SJCRH30 (cell line): ENCODE results near the gene HELB. TPM values are rescaled to one million over a fixed set of nuclear protein-coding genes. Genes with fewer than 3 reads are reported as not detected.

ENCODE experiments used
- DNase-seq, 2 experiments: peaks; one replicate each; pipeline ENCODE4 v3.0.0-alpha.2; 2015 to 2020
- H3K27ac ChIP-seq: fragments of 250-450 bp; sonication (Bioruptor Pico); 2 replicates; pipeline ENCODE4 v1.5.1; 2020; ENCODE audit warnings: mild to moderate bottlenecking, moderate library complexity
- H3K27me3 ChIP-seq: fragments of 250-450 bp; sonication (Bioruptor Pico); 2 replicates; pipeline ENCODE4 v1.5.1; 2020; ENCODE audit warnings: mild to moderate bottlenecking, moderate library complexity
- H3K36me3 ChIP-seq: fragments of 250-450 bp; sonication (Bioruptor Pico); 2 replicates; pipeline ENCODE4 v1.5.1; 2020; ENCODE audit warnings: mild to moderate bottlenecking, moderate library complexity
- H3K4me1 ChIP-seq: fragments of 250-450 bp; sonication (Bioruptor Pico); 2 replicates; pipeline ENCODE4 v1.5.1; 2020; ENCODE audit warnings: mild to moderate bottlenecking, moderate library complexity
- H3K4me3 ChIP-seq: fragments of 250-450 bp; sonication (Bioruptor Pico); 2 replicates; pipeline ENCODE4 v1.5.1; 2020; ENCODE audit warnings: mild to moderate bottlenecking, moderate library complexity
- H3K9me3 ChIP-seq: fragments of 250-450 bp; sonication (Bioruptor Pico); replicated peaks from 2 replicates; pipeline ENCODE4 v1.5.1; 2020; ENCODE audit warnings: mild to moderate bottlenecking, moderate library complexity
- total RNA-seq: library from RNA; depleted of rRNA; stranded (reverse); fragments of >200 nt; shearing (Covaris generic); gene quantifications from 2 replicates; pipeline ENCODE4 v1.2.3, GENCODE V29; 2014

The HELB gene
- total RNA-seq, 1 experiment from 2014 or later = 20.4 TPM

- Histone ChIP-seq H3K9me3 (no peaks in the 10 kb centered on the region), H3K27ac (no peak overlapping the region), H3K4me3 (no peak overlapping the region), H3K4me1 (no peaks in the 10 kb centered on the region), H3K36me3 (peaks cover 32% of the 10 kb centered on the region), H3K27me3 (no peaks in the 10 kb centered on the region)
- DNase-seq = no peak
These were observed 18.7 kb downstream of the HELB start for GRCh38 chr12:66320996-66321395.

DNA sequence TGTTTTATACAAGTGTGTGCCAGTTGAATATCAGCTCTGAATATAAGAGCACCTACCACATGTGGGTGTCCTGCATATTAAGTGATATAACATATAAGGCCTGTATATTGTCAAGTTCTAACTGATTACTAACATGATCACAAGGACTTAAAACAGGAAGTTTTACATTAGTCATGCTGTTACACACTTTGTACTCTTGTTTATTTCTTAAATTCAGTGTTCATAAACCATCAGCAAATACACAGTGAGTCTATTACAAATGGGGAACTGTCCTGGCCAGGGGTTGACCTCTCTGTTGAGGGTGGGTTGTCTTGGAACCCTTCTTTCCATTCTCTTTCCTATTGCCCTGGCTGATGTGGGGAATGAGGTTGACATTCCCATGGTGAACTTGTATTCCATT, 19.1 kb downstream of the HELB start:
- H3K36me3 ChIP-seq = peaks cover 31% of the 10 kb centered on the region
- no peaks in the 10 kb centered on the region for H3K4me1 ChIP-seq
- no peaks in the 10 kb centered on the region for H3K9me3 ChIP-seq
- H3K27me3 ChIP-seq = no peaks in the 10 kb centered on the region
- no peak overlapping the region for H3K27ac ChIP-seq
- H3K4me3 ChIP-seq = no peak overlapping the region
- no peak for DNase-seq

DNA sequence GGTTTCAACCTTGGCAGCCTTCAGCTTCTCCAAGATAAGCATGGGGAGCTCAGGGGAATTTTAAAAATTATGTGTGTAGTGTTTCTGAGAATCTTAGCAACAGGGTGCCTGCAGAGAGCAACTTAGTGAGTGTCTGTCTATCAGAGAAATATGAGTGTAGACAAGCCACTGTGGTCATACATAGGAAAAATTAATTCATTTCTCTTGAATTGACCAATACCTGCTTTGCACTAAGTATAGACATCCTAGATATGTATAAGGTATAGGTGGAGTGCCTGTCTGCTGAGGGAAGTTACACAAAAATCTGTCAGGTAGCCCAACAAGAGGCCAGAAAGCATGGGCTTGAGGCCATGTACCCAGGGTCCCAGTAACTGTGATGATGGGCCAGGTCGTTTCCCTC, 20.7 kb downstream of the HELB start:
- Histone ChIP-seq H3K4me1 (no peaks in the 10 kb centered on the region), H3K36me3 (peaks cover 34% of the 10 kb centered on the region), H3K27me3 (no peaks in the 10 kb centered on the region), H3K4me3 (no peak overlapping the region), H3K9me3 (no peaks in the 10 kb centered on the region), H3K27ac (no peak overlapping the region)
- no peak for DNase-seq

GRCh38 chr12:66329941-66330340, 27.6 kb downstream of the HELB start:
- Histone ChIP-seq H3K27me3 (no peaks in the 10 kb centered on the region), H3K9me3 (no peaks in the 10 kb centered on the region), H3K36me3 (peaks cover 11% of the 10 kb centered on the region; the same call in 1 of the 2 replicates), H3K4me1 (no peaks in the 10 kb centered on the region), H3K4me3 (no peak overlapping the region), H3K27ac (no peak overlapping the region)
- no peak for DNase-seq

DNA sequence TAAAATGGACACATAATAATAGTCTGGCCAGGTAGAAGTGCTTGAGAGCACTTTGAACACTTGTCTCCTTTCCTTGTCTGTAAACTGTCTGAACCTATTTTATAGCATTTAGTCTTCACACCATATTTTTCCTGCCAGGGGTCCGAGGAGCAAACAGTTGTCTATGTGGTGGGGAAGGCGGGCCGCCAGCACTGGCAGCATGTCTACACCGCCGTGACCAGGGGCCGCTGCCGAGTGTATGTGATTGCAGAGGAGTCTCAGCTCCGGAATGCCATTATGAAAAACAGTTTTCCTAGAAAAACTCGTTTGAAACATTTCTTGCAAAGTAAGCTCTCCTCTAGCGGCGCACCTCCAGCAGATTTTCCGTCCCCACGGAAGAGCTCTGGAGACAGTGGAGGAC, 28.7 kb downstream of the HELB start:
- DNase-seq = no peak
- Histone ChIP-seq H3K27ac (no peak overlapping the region), H3K27me3 (no peaks in the 10 kb centered on the region), H3K4me1 (no peaks in the 10 kb centered on the region), H3K36me3 (peaks cover 11% of the 10 kb centered on the region; the same call in 1 of the 2 replicates), H3K9me3 (no peaks in the 10 kb centered on the region), H3K4me3 (no peak overlapping the region)

GRCh38 chr12:66331814-66332213, 29.5 kb downstream of the HELB start:
- DNase-seq = no peak
- H3K27ac ChIP-seq = no peak overlapping the region

DNA sequence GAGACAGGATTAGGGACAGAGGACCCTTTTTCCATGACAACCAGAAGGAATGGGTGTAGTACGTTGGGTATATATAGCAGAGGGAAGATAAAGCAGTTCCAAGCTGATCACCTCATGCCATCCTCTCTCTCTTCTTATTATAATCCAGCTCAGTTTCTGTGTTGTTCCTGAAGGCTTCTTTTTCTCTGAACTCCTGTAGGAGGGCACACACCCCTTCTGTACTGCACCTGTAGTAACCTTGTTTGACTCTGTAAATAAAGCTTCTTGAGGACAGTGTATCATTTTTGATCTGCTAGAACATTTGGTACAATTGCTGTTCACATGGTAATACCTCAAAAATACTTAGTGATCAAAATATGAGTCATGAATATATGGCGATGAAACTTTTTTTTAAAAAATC, 33.5 kb downstream of the HELB start:
- no peak for DNase-seq
- Histone ChIP-seq H3K4me1 (no peaks in the 10 kb centered on the region), H3K9me3 (no peaks in the 10 kb centered on the region), H3K4me3 (no peak overlapping the region), H3K27me3 (no peaks in the 10 kb centered on the region), H3K27ac (no peak overlapping the region), H3K36me3 (peaks cover 8% of the 10 kb centered on the region; the same call in 1 of the 2 replicates)

More at GRCh38 chr12:66331814-66332213, 29.5 kb downstream of the HELB start:
- Histone ChIP-seq H3K4me3 (no peak overlapping the region), H3K9me3 (no peaks in the 10 kb centered on the region), H3K36me3 (peaks cover 8% of the 10 kb centered on the region; the same call in 1 of the 2 replicates), H3K4me1 (no peaks in the 10 kb centered on the region), H3K27me3 (no peaks in the 10 kb centered on the region)

DNA sequence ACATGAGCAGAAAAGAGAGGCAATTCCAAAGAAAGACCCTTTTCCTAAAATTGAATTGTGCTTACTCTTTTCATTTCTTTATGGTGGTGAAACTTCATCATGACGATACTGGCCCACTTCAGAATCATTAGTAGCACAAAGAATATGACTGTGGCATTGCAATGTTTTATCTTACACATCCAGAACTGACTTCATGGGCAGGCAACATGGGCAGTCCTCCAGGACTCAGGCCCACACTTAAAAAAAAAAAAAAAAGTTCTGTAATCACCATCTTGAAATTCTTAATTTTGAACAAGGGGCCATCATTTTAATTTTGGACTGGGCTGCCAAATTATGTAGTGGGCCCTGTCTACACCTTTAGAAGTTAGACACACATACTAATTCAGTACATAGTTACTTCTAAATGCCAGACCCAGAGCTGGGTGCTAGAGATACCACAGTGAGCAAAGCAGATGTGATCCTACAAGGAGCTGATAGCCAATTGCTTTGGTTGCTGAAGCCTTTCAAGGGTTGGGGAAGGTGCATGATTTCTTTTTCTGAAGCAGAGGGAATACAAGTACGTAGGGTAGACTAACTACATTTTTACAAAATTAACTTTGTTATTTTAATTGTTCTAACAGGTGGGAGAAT, 35.2 kb downstream of the HELB start:
- H3K27ac ChIP-seq = no peak overlapping the region
- H3K36me3 ChIP-seq = peaks cover 14% of the 10 kb centered on the region; the same call in 1 of the 2 replicates
- H3K9me3 ChIP-seq = peaks cover 6% of the 10 kb centered on the region; the same call in 1 of the 2 replicates
- no peak for DNase-seq
- no peak overlapping the region for H3K4me3 ChIP-seq
- H3K4me1 ChIP-seq = no peaks in the 10 kb centered on the region
- H3K27me3 ChIP-seq = no peaks in the 10 kb centered on the region

- Histone ChIP-seq H3K4me1 (no peaks in the 10 kb centered on the region), H3K27ac (no peak overlapping the region)
- no peak for DNase-seq
These were observed 37.8 kb downstream of the HELB start for GRCh38 chr12:66340131-66340530.

DNA sequence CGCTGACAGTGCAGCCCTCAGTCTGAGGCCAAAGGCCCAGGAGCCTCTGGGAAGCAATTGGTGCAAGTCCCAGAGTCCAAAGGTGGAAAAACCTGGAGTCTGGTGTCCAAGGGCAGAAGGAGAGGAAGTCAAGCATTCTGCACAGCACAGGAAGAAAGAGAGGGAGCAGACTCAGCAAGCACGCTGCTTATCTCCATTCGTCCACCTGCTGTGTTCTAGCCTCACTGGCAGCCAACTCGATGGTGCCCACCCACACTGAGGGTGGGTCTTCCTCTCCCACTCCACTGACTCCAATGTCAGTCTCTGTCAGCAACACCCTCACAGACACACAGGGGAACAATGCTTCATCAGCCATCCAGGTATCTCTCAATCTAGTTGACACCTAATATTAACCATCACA, 38.8 kb downstream of the HELB start:
- no peak overlapping the region for H3K27ac ChIP-seq
- peaks cover 6% of the 10 kb centered on the region; the same call in 1 of the 2 replicates for H3K9me3 ChIP-seq
- no peak overlapping the region for H3K4me3 ChIP-seq
- DNase-seq = no peak
- H3K36me3 ChIP-seq = peaks cover 24% of the 10 kb centered on the region
- H3K4me1 ChIP-seq = no peaks in the 10 kb centered on the region
- H3K27me3 ChIP-seq = no peaks in the 10 kb centered on the region

More at GRCh38 chr12:66340131-66340530, 37.8 kb downstream of the HELB start:
- Histone ChIP-seq H3K27me3 (no peaks in the 10 kb centered on the region), H3K4me3 (no peak overlapping the region), H3K36me3 (peaks cover 18% of the 10 kb centered on the region), H3K9me3 (peaks cover 6% of the 10 kb centered on the region; the same call in 1 of the 2 replicates)

DNA sequence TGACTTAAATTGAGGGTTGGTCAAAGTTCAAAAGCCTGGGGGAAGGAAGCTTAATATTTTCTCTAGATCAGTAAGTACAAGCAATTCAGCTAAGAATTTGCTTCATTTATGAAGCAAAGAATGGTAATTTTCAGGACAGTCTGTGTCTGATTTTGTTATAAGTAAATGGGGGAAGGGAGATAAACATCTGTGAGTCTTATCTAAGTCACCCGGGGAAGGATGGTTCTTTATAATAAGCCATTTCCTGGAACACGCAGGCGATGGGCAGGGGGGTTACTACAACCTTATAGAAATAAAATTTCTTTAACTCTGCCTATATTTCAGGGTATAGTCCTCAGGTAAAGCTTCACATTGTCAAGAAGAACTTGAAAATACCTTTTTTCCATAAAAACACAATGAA, 42.9 kb downstream of the HELB start:
- H3K27ac ChIP-seq = no peak overlapping the region
- no peaks in the 10 kb centered on the region for H3K27me3 ChIP-seq
- H3K9me3 ChIP-seq = peaks cover 6% of the 10 kb centered on the region; the same call in 1 of the 2 replicates
- H3K4me1 ChIP-seq = no peaks in the 10 kb centered on the region
- H3K36me3 ChIP-seq = peaks cover 19% of the 10 kb centered on the region
- no peak for DNase-seq
- H3K4me3 ChIP-seq = no peak overlapping the region

DNA sequence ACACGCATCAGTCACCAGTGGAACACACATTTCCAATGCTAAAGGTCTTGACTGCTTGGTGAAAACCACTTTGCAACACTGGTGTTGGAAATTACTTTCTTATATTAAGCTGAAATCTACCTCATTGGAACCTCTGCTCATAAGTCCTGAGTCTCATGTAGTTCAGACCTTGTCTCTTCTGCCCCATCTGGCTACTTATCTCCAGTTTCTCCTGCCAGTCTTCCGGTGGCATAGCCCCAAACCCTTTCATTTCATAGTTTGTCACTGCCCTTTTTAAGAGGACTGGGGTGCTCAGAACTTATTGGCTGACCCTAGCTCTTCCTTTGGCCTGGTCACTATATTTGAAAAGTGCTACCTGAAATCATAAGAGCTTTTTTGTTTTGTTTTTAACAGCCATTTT, 43.7 kb downstream of the HELB start:
- no peak for DNase-seq
- peaks cover 17% of the 10 kb centered on the region for H3K36me3 ChIP-seq
- peaks cover 6% of the 10 kb centered on the region; the same call in 1 of the 2 replicates for H3K9me3 ChIP-seq
- no peaks in the 10 kb centered on the region for H3K27me3 ChIP-seq
- no peaks in the 10 kb centered on the region for H3K4me1 ChIP-seq
- H3K27ac ChIP-seq = no peak overlapping the region
- H3K4me3 ChIP-seq = no peak overlapping the region

DNA sequence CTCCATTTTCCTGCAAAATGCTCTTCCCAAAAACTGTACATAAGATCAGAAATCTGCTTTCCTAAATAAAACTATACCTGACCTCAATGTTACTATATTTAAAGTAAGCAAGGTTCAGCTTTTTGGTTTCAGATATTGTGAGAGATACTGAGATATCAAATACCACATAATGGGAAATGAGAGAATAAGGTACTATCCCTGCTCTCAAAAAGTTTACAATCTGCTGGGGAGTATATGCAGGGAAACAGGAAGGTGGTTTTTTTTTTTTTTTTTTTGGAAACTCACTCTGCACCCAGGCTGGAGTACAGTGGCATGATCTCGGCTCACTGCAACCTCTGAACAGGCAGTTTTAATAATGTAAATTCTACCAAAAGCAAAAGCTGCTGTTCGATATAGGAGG, 49.0 kb downstream of the HELB start:
- 0 out of 2 replicates have a peak, but pooled peaks cover 2% of the 10 kb centered on the region for H3K36me3 ChIP-seq
- no peak overlapping the region for H3K4me3 ChIP-seq
- no peaks in the 10 kb centered on the region for H3K27me3 ChIP-seq
- no peaks in the 10 kb centered on the region for H3K9me3 ChIP-seq
- no peak for DNase-seq
- H3K4me1 ChIP-seq = no peaks in the 10 kb centered on the region
- H3K27ac ChIP-seq = no peak overlapping the region

- Histone ChIP-seq H3K4me1 (no peaks in the 10 kb centered on the region), H3K27me3 (no peaks in the 10 kb centered on the region), H3K27ac (no peak overlapping the region), H3K9me3 (no peaks in the 10 kb centered on the region), H3K4me3 (no peak overlapping the region), H3K36me3 (no peaks in the 10 kb centered on the region)
- peak; percentile 12 to 48 for DNase-seq
These were observed 49.9 kb downstream of the HELB start for GRCh38 chr12:66352197-66352596.

- H3K4me1 ChIP-seq = no peaks in the 10 kb centered on the region
- no peaks in the 10 kb centered on the region for H3K36me3 ChIP-seq
- H3K27me3 ChIP-seq = no peaks in the 10 kb centered on the region
- DNase-seq = no peak
- H3K4me3 ChIP-seq = no peak overlapping the region
- no peak overlapping the region for H3K27ac ChIP-seq
- no peaks in the 10 kb centered on the region for H3K9me3 ChIP-seq
These were observed 50.6 kb downstream of the HELB start for GRCh38 chr12:66352899-66353298.

DNA sequence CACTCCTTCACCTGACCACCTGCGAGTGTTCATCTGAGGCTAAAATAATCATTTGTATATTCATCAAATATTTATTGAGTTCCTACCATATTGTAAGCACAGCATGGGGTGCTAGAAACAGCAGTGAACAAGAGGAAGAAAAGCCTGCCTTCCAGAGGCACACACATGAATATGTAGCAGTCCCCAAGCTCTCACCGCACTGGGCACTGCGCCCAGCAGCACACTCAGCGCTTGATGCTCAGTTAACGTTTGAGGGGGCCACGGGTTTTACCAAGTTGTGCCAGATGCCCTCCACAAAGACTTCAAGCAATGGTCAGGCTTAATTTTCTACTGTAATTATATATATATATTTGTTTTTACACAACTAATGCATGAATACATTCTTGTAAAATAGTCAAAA, 52.0 kb downstream of the HELB start:
- DNase-seq = no peak
- no peak overlapping the region for H3K27ac ChIP-seq
- H3K4me3 ChIP-seq = no peak overlapping the region
- H3K4me1 ChIP-seq = no peaks in the 10 kb centered on the region
- H3K36me3 ChIP-seq = no peaks in the 10 kb centered on the region
- no peaks in the 10 kb centered on the region for H3K9me3 ChIP-seq
- H3K27me3 ChIP-seq = no peaks in the 10 kb centered on the region
